Natural killer cell treated with Interleukin-12 subunit alpha and Interleukin-12 subunit beta and Interleukin-15 and Interleukin-18, amount 100 ng/mL, for 72 hours (primary cell): ENCODE data around the gene EFNA3. TPM values are rescaled to one million over a fixed set of nuclear protein-coding genes. Genes with fewer than 3 reads are reported as not detected.

Experiments used
- ATAC-seq, 2 donors: fragments of 150-1000 bp; cut with Tn5 transposase in 1 of 2; sonication (Bioruptor Pico), chemical (Tn5 transposase) in 1 of 2; 2 replicates each; pipeline ENCODE4 v1.10.0; 2021
- DNase-seq: peaks from one replicate; pipeline ENCODE4 v3.0.0; 2022; ENCODE audit warnings: low spot score
- H3K27ac Mint-ChIP-seq, 2 donors: 1 replicate in 1 of 2; 2 replicates in 1 of 2; pipeline ENCODE4 v1.8.0; 2022; ENCODE audit warnings: mixed read lengths in 2 of 2, mild to moderate bottlenecking in 1 of 2, moderate library complexity in 1 of 2
- H3K27me3 Mint-ChIP-seq, 2 donors: 1 replicate in 1 of 2; 2 replicates in 1 of 2; pipeline ENCODE4 v1.8.0; 2022; ENCODE audit warnings: mixed read lengths in 2 of 2
- H3K36me3 Mint-ChIP-seq: one replicate; pipeline ENCODE4 v1.8.0; 2022; ENCODE audit warnings: mixed read lengths
- H3K4me1 Mint-ChIP-seq, 2 donors: 1 replicate in 1 of 2; 2 replicates in 1 of 2; pipeline ENCODE4 v1.8.0; 2022; ENCODE audit warnings: low read depth in 2 of 2, mixed read lengths in 2 of 2, mild to moderate bottlenecking in 1 of 2
- H3K4me3 Mint-ChIP-seq: one replicate; pipeline ENCODE4 v1.8.0; 2022; ENCODE audit warnings: mixed read lengths
- H3K9me3 Mint-ChIP-seq: 2 replicates; pipeline ENCODE4 v1.8.0; 2022; ENCODE audit warnings: mixed read lengths
- total RNA-seq, 2 donors: library from RNA; stranded (reverse); gene quantifications; one replicate each; pipeline ENCODE4 v1.2.3, GENCODE V29; 2022

The EFNA3 gene
- total RNA-seq, 2 donors from 2014 or later = 1.2 TPM; not detected in 1

DNA sequence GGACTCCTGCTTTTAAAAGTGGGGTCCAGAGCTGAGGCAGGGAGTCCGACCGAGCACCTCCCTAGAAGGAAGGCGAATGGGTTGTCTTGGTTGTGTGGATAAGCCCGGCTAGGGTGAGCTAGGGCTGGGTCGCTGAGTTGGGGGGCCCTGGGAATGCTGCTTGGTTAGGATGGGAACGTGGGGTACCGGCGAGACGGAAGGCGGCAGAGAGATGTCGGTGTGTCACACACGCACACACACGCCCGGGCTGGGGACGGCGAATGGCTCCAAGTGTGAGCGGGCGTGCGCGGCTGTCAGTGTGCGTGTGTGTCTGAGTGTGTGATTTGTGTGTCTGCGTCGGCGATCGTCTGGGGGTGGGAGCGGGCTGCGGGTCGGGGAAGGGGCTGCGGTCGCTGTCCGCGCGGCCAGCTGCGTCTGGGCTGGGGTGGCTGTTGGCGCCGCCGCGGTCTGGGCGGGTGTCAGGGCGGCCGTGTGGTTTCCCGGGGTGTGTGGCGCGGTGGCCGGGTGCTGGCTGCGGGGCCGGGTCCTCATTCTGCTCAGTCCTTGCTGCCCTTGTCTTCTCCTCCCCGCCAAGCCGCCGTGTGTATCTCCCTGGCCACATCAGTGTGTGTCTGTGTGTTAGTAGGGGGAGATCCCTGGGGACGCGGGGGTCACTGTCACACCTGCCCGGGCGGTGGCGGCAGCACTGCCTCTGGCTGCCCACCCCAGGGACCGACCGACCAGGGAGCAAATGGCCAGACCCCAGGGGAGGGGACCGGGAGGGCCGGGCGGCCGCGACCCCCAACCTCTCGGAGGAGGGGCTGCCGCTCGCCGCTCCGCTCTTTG lies 1.1 kb downstream of the EFNA3 start:
- H3K4me3 Mint-ChIP-seq = peak overlapping the region; percentile 65
- no peak overlapping the region for H3K27ac Mint-ChIP-seq
- peaks cover 27 to 30% of the 10 kb centered on the region in 2 donors for H3K4me1 Mint-ChIP-seq
- ATAC-seq (no peak), DNase-seq (peak; percentile 58)
- peaks cover 26 to 36% of the 10 kb centered on the region in 2 donors for H3K27me3 Mint-ChIP-seq
- H3K9me3 Mint-ChIP-seq = no peaks in the 10 kb centered on the region
- peaks cover 6% of the 10 kb centered on the region for H3K36me3 Mint-ChIP-seq

GRCh38 chr1:155080312-155081228 lies 1.9 kb downstream of the EFNA3 start:
- peaks cover 31 to 37% of the 10 kb centered on the region in 2 donors for H3K4me1 Mint-ChIP-seq

DNA sequence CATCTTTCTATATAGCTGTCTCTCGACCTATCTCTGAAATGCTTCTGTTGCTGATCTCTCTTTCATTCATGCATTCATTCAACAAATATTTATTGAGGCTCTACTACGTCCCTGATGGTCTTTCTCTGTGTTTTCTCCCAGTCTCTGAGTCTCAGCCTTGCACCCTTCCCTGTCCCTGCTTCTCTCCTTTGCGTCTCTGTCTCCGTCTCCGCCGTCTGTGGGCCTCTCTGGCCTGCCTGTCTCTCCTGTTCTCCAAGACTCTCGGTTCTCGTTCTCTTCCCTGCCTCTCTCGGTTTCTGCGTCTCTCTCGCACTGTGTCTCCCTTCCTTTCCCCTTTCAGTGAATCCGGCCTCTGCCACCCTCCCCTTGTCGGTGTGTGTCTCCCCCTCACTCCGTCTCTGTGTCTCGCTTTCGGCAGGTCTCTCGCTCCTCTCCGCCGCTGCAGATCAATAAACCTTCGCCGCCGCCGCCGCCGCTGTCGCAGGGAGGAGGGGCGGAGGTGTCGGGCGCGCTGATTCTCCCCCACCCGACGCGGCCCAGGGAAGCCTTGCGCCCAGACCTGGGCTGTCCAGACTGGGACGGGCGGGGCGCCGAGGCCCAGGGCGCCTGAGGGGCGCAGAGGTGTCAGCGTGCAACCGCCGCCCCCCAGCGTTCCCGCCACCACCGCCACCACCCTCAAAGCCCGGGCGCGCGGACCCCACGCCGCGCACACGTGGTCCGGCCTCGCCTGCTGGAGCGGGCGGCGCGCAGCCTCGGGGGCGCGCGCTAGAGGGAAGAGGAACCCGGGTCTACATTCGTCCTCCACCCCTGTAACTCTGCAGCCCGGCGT lies 3.0 kb downstream of the EFNA3 start:
- H3K36me3 Mint-ChIP-seq = peaks cover 6% of the 10 kb centered on the region
- peaks cover 34 to 38% of the 10 kb centered on the region in 2 donors for H3K4me1 Mint-ChIP-seq
- ATAC-seq (no peak), DNase-seq (no peak)
- H3K27me3 Mint-ChIP-seq = peaks cover 26 to 36% of the 10 kb centered on the region in 2 donors
- H3K27ac Mint-ChIP-seq = peak overlapping the region in 1 of 2 donors; percentile 3
- H3K9me3 Mint-ChIP-seq = no peaks in the 10 kb centered on the region
- peak overlapping the region; percentile 81 for H3K4me3 Mint-ChIP-seq

More at GRCh38 chr1:155080312-155081228, 1.9 kb downstream of the EFNA3 start:
- Mint-ChIP-seq H3K27ac (no peak overlapping the region), H3K27me3 (peaks cover 26 to 36% of the 10 kb centered on the region in 2 donors), H3K4me3 (peak overlapping the region; percentile 81), H3K9me3 (no peaks in the 10 kb centered on the region), H3K36me3 (peaks cover 6% of the 10 kb centered on the region)
- ATAC-seq = no peak
- peak; percentile 32 for DNase-seq

DNA sequence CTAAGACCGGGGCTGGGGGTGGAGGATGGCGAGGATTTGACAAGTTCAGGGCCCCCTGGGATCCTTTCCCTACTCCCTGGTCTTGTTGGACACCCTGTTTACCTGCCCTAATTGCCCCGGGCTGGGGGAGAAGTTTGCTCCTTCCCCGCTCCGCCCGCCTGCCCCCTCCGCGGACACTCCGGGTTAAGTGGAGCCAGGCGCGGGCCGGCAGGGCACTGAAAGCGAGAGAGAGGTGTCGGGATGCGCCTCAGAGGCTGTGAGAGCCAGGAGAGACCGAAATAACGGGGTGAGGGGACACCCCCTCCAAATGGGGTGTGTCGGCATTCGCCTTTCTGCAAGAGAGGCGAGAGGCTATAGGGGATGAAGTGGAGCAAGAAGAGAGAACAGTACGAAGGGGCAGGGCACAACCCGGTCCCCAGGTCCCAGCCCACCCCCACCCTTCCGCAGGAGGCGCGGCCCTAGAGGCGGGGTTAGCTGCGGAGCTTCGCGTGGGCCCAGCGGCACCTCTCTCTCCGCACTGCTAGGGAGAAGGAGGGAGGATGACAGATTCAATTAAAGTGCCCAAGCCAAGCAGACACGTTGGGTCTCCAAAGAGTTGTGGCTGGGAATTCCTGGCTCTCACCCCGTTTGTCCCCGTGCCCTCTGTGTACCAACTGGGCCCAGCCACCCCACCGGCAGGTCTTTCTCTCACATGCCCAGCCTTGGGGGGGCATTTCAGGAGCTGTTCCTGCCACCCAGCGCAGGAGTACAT lies 3.8 kb downstream of the EFNA3 start:
- Mint-ChIP-seq H3K9me3 (no peaks in the 10 kb centered on the region), H3K36me3 (peaks cover 6% of the 10 kb centered on the region), H3K27ac (no peak overlapping the region), H3K27me3 (peaks cover 26 to 36% of the 10 kb centered on the region in 2 donors), H3K4me1 (peaks cover 34 to 38% of the 10 kb centered on the region in 2 donors), H3K4me3 (peak overlapping the region; percentile 27)
- no peak for ATAC-seq
- DNase-seq = no peak

GRCh38 chr1:155083052-155083541 lies 4.5 kb downstream of the EFNA3 start:
- H3K36me3 Mint-ChIP-seq = peaks cover 6% of the 10 kb centered on the region
- DNase-seq (no peak), ATAC-seq (no peak)
- peaks cover 34 to 38% of the 10 kb centered on the region in 2 donors for H3K4me1 Mint-ChIP-seq
- no peaks in the 10 kb centered on the region for H3K9me3 Mint-ChIP-seq
- no peak overlapping the region for H3K27ac Mint-ChIP-seq
- peaks cover 26 to 36% of the 10 kb centered on the region in 2 donors for H3K27me3 Mint-ChIP-seq
- no peak overlapping the region for H3K4me3 Mint-ChIP-seq

DNA sequence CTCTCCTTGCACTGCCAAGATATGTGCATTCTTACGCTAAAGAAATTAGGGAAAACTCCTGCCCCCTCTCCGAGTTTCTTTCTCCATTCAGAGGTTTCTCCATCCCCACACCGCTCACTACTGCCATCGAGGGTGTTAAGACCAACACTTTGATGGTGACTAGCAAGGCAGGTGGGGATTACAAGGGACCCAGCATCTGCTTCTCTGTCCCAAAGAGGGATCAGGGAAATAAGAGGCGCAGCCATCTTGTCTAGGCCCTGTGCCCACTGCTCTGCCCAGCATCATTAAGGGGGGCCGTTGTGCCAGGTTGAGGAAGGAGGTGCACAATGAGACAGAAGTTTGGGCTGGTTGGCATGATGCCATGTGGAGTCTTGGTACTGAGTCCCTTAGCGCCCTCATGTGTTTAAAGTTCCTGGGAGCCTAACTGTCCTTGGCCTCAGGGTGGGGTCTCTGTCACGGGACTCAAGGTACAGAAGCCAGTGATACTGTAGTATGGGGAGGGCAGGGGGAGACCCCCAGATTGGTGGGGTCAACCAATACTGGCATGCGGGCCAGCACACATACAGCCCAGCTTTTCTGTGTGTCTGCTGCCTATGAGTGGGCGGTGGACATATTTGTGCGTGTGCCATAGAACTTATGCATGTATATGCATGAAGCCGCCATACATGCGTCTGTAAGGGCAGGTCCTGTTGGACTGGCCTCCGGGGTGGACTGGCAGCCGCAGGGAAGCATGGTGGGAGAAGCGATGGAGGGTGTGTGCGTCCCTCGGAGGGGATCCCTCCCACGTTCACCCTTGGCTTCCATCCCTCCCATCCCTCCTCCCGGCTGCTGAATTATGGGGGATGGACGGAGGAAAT lies 5.5 kb downstream of the EFNA3 start:
- peak overlapping the region; percentile 92 for H3K4me3 Mint-ChIP-seq
- DNase-seq (no peak), ATAC-seq (no peak)
- peaks cover 34 to 38% of the 10 kb centered on the region in 2 donors for H3K4me1 Mint-ChIP-seq
- H3K9me3 Mint-ChIP-seq = no peaks in the 10 kb centered on the region
- H3K27me3 Mint-ChIP-seq = peaks cover 26 to 35% of the 10 kb centered on the region in 2 donors
- H3K27ac Mint-ChIP-seq = peak overlapping the region; percentile 90 to 91
- H3K36me3 Mint-ChIP-seq = peaks cover 6% of the 10 kb centered on the region

DNA sequence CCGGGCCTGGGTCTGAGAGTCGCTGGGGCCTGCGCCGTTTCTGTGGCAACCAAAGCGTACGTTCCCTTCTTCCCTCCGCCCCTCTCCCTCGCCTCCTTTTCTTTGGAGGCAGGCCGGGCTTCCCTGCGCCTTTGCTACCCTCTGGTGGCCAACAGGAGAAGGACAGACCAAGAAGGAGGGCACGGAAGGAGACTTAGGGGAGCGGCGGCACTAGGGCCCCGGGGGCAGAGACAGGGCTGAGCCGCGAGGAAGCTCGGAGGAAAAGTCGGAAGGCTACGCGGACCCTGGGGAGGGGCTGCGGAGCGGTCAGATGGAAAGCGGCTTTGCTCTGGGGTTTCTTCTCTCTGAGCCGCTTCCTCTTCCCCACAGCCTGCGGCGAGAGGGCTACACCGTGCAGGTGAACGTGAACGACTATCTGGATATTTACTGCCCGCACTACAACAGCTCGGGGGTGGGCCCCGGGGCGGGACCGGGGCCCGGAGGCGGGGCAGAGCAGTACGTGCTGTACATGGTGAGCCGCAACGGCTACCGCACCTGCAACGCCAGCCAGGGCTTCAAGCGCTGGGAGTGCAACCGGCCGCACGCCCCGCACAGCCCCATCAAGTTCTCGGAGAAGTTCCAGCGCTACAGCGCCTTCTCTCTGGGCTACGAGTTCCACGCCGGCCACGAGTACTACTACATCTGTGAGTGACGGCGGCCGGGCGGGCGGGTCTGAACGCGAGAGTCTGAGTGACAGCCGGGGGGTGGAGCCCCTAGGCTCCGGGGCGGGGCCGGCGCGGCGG lies 6.3 kb downstream of the EFNA3 start:
- Mint-ChIP-seq H3K36me3 (peaks cover 6% of the 10 kb centered on the region), H3K9me3 (no peaks in the 10 kb centered on the region), H3K27ac (peak overlapping the region; percentile 90 to 91), H3K27me3 (peaks cover 18 to 27% of the 10 kb centered on the region in 2 donors), H3K4me3 (peak overlapping the region; percentile 92), H3K4me1 (peaks cover 26 to 30% of the 10 kb centered on the region in 2 donors)
- ATAC-seq (peak; percentile 92 to 93), DNase-seq (peak; percentile 93)

DNA sequence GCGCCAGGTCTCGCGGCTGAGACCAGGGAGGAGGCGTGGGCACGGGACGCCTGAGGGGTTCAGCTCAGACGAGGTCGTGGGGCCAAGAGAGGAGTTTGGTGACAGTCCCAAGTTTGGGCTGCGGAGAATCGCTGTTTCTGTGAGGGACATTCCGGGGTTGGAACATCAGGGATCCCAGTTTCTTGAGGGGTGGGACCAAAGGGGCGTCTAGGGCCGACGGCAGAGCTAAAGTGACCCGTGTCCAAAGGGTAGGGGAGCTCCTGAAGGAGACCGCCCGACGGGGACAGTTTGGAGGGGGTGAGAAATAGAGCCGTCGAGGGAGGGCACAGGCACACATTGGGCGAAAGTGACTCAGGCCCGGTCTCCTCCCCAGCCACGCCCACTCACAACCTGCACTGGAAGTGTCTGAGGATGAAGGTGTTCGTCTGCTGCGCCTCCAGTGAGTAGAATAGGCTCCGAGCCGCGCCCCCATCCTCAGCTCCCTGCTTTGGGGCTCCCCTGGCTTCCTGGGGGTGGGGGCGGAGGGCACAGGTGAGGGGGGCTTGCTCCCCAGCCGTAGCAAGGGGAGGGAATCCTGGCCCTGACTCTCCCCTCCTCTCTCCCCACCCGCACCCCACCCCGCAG lies 7.0 kb downstream of the EFNA3 start:
- Mint-ChIP-seq H3K4me3 (peak overlapping the region; percentile 92), H3K36me3 (peaks cover 6% of the 10 kb centered on the region), H3K9me3 (no peaks in the 10 kb centered on the region), H3K27me3 (peaks cover 17 to 24% of the 10 kb centered on the region in 2 donors), H3K27ac (peak overlapping the region; percentile 90 to 91), H3K4me1 (peaks cover 25 to 30% of the 10 kb centered on the region in 2 donors)
- peak; percentile 25 to 43 for ATAC-seq
- DNase-seq = peak; percentile 80

GRCh38 chr1:155086128-155086741 lies 7.6 kb downstream of the EFNA3 start:
- Mint-ChIP-seq H3K27me3 (peaks cover 17 to 21% of the 10 kb centered on the region in 2 donors), H3K27ac (no peak overlapping the region), H3K4me1 (peaks cover 24 to 31% of the 10 kb centered on the region in 2 donors), H3K4me3 (peak overlapping the region; percentile 52), H3K9me3 (no peaks in the 10 kb centered on the region), H3K36me3 (peaks cover 6% of the 10 kb centered on the region)
- DNase-seq (peak; percentile 81), ATAC-seq (peak in 1 of 2 donors; percentile 25)

DNA sequence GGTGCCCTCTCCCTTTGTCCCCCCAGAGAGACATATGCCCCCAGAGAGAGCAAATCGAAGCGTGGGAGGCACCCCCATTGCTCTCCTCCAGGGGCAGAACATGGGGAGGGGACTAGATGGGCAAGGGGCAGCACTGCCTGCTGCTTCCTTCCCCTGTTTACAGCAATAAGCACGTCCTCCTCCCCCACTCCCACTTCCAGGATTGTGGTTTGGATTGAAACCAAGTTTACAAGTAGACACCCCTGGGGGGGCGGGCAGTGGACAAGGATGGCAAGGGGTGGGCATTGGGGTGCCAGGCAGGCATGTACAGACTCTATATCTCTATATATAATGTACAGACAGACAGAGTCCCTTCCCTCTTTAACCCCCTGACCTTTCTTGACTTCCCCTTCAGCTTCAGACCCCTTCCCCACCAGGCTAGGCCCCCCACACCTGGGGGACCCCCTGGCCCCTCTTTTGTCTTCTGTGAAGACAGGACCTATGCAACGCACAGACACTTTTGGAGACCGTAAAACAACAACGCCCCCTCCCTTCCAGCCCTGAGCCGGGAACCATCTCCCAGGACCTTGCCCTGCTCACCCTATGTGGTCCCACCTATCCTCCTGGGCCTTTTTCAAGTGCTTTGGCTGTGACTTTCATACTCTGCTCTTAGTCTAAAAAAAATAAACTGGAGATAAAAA lies 8.4 kb downstream of the EFNA3 start:
- H3K36me3 Mint-ChIP-seq = no peaks in the 10 kb centered on the region
- no peak for DNase-seq
- no peaks in the 10 kb centered on the region for H3K9me3 Mint-ChIP-seq
- H3K4me3 Mint-ChIP-seq = no peak overlapping the region
- no peak overlapping the region for H3K27ac Mint-ChIP-seq
- peaks cover 21 to 26% of the 10 kb centered on the region in 2 donors for H3K4me1 Mint-ChIP-seq
- H3K27me3 Mint-ChIP-seq = peaks cover 11 to 14% of the 10 kb centered on the region in 2 donors
- no peak for ATAC-seq
